Measurements from ENCODE around the gene LTF. TPM values are rescaled to one million over a fixed set of nuclear protein-coding genes. Genes with fewer than 3 reads are reported as not detected.
A peak's percentile ranks its signal among the peaks of the same experiment; 100 is the strongest.
"Not testable (repeated sequence)": the region's sequence is repeated elsewhere in the genome, so short reads cannot be mapped to it uniquely, and the experiment has no call there.

The LTF gene
- total RNA-seq, 2 donors from 2014 or later = 8.8 to 8.9 TPM

- no peak for ATAC-seq
- intact Hi-C loops (cut with DNase I) = loop anchor here (10.0 kb wide), 1 partner anchor 59 kb away; no protein-coding TSS in a partner anchor
Measured at GRCh38 chr3:46495901-46496456, 31.3 kb upstream of the LTF start.

GRCh38 chr3:46494491-46494890, 29.8 kb upstream of the LTF start:
- not testable (repeated sequence) for H3K36me3 ChIP-seq (replicated peaks in 1 of 2; ENCODE audit: insufficient read depth in 1 of 2, low read depth in 2 of 2); DNase-seq; ATAC-seq; H3K4me3 ChIP-seq; H3K9me3 ChIP-seq; H3K27me3 ChIP-seq; H3K27ac ChIP-seq
- H3K4me1 ChIP-seq = peaks cover 15% of the 10 kb centered on the region
- intact Hi-C loops (cut with DNase I) = loop anchor here (5.0 to 10.0 kb wide), 2 partner anchors 60 to 138 kb away; no protein-coding TSS in a partner anchor
- WGBS, 2 donors = 98% methylated on average over 14 of the region's 33 CpGs; no CpG with 5 or more reads in 1 of the 2 donors

More at GRCh38 chr3:46495901-46496456, 31.3 kb upstream of the LTF start:
- no peaks in the 10 kb centered on the region for H3K27me3 ChIP-seq
- no peak overlapping the region for H3K4me3 ChIP-seq
- H3K4me1 ChIP-seq = peaks cover 9% of the 10 kb centered on the region
- DNase-seq = no peak
- no peaks in the 10 kb centered on the region for H3K9me3 ChIP-seq
- WGBS, 2 donors = 88 to 90% methylated on average over 5 of the region's 5 CpGs
- no peaks in the 10 kb centered on the region for H3K36me3 ChIP-seq (replicated peaks in 1 of 2; ENCODE audit: insufficient read depth in 1 of 2, low read depth in 2 of 2)
- no peak overlapping the region for H3K27ac ChIP-seq
- no peak for TF ChIP-seq POLR2A (IDR thresholded peaks at IDR 0.05)
- TF ChIP-seq CTCF (IDR thresholded peaks at IDR 0.05) = no peak

GRCh38 chr3:46492890-46493547, 28.3 kb upstream of the LTF start:
- Histone ChIP-seq H3K4me1 (peaks cover 25% of the 10 kb centered on the region), H3K36me3 (replicated peaks in 1 of 2; ENCODE audit: insufficient read depth in 1 of 2, low read depth in 2 of 2) (no peaks in the 10 kb centered on the region), H3K4me3 (no peak overlapping the region), H3K9me3 (no peaks in the 10 kb centered on the region), H3K27me3 (no peaks in the 10 kb centered on the region), H3K27ac (no peak overlapping the region)
- intact Hi-C loops (cut with DNase I) = loop anchor here (5.0 to 10.0 kb wide), 2 partner anchors 62 to 139 kb away; no protein-coding TSS in a partner anchor
- TF ChIP-seq CTCF (IDR thresholded peaks at IDR 0.05) (no peak), POLR2A (IDR thresholded peaks at IDR 0.05) (no peak)
- ATAC-seq (no peak), DNase-seq (no peak)
- 76 to 78% methylated on average over 6 of the region's 6 CpGs for WGBS, 2 donors

GRCh38 chr3:46491089-46492070, 26.7 kb upstream of the LTF start:
- no peaks in the 10 kb centered on the region for H3K9me3 ChIP-seq
- TF ChIP-seq POLR2A (IDR thresholded peaks at IDR 0.05) = peak in 2 of 3 donors; percentile 35 to 50
- TF ChIP-seq CTCF (IDR thresholded peaks at IDR 0.05) = peak in 1 of 7 experiments; percentile 26
- H3K27ac ChIP-seq = peak overlapping the region in 3 of 4 donors; percentile 15 to 73 (median 58)
- peaks cover 25% of the 10 kb centered on the region for H3K4me1 ChIP-seq
- ATAC-seq (peak; percentile 82), DNase-seq (peak; percentile 76 to 82 (median 80))
- intact Hi-C loops (cut with DNase I) = loop anchor here (5.0 to 10.0 kb wide), 2 partner anchors 63 to 141 kb away; no protein-coding TSS in a partner anchor
- H3K27me3 ChIP-seq = no peaks in the 10 kb centered on the region
- H3K36me3 ChIP-seq (replicated peaks in 1 of 2; ENCODE audit: insufficient read depth in 1 of 2, low read depth in 2 of 2) = no peaks in the 10 kb centered on the region
- no peak overlapping the region for H3K4me3 ChIP-seq
- WGBS, 2 donors = 36 to 41% methylated on average over 11 of the region's 11 CpGs
